Mammary epithelial cell (primary cell): Measurements from ENCODE around the gene SP2.

Source experiments
- EZH2 ChIP-seq: IDR thresholded peaks from 2 replicates; pipeline ENCODE4 v1.6.1; 2012; ENCODE audit warnings: low read length, inconsistent platforms, borderline replicate concordance
- TF ChIP-seq, protein P1 (sequence below), 2 donors: IDR thresholded peaks in 1 of 2; conservative IDR thresholded peaks in 1 of 2; 2 replicates each; pipeline ENCODE4 v1.5.1; 2011 to 2012; ENCODE audit warnings: inconsistent platforms in 2 of 2, low read length in 2 of 2, mild to moderate bottlenecking in 2 of 2, control low read depth in 1 of 2, low read depth in 1 of 2; ENCODE audit not compliant: insufficient read depth in 1 of 2; ENCODE audit errors: extremely low read depth in 1 of 2

DNA sequence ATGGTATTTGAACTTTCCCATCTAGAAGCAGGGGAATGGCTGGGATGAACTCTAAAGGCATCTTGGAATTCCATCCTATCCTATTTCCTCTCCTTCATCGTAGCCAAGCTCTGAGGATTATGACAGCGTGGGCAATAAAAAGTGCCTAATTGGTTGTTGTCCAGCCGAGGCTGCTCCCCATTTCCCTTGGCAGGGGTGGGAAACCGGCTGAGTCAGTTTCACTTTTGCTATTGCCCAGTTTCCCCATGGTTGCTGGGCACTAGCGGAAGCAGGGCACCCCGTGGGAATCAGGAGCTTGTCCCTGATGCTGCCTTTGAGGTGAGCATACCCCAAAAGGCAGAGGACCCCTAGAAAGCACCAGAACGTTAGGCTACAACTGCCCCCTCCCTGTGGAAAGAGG lies 13.8 kb upstream of the SP2 start:
- no peak for TF ChIP-seq EZH2
- TF ChIP-seq, protein P1, sequence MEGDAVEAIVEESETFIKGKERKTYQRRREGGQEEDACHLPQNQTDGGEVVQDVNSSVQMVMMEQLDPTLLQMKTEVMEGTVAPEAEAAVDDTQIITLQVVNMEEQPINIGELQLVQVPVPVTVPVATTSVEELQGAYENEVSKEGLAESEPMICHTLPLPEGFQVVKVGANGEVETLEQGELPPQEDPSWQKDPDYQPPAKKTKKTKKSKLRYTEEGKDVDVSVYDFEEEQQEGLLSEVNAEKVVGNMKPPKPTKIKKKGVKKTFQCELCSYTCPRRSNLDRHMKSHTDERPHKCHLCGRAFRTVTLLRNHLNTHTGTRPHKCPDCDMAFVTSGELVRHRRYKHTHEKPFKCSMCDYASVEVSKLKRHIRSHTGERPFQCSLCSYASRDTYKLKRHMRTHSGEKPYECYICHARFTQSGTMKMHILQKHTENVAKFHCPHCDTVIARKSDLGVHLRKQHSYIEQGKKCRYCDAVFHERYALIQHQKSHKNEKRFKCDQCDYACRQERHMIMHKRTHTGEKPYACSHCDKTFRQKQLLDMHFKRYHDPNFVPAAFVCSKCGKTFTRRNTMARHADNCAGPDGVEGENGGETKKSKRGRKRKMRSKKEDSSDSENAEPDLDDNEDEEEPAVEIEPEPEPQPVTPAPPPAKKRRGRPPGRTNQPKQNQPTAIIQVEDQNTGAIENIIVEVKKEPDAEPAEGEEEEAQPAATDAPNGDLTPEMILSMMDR (conservative IDR thresholded peaks at IDR 0.05 in 1 of 2, IDR thresholded peaks at IDR 0.05 in 1 of 2; ENCODE audit: extremely low read depth in 1 of 2, insufficient read depth in 1 of 2, low read depth in 1 of 2, low read length in 2 of 2), result no peak
